Mesodermal cell (in vitro differentiated cells): ENCODE results near the gene SYNPO.

Source experiments
- H3K27ac ChIP-seq: 2 replicates; pipeline ENCODE4 v1.7.0; 2013; ENCODE audit warnings: mild to moderate bottlenecking, low read depth, low read length, moderate library complexity; ENCODE audit not compliant: severe bottlenecking
- H3K36me3 ChIP-seq: 2 replicates; pipeline ENCODE4 v1.7.1; 2013; ENCODE audit warnings: mild to moderate bottlenecking, low read length, moderate library complexity; ENCODE audit not compliant: control insufficient read depth, insufficient read depth
- H3K4me1 ChIP-seq: one replicate; pipeline ENCODE4 v1.7.1; 2013; ENCODE audit warnings: mild to moderate bottlenecking, low read length; ENCODE audit not compliant: insufficient read depth, control insufficient read depth, poor library complexity, severe bottlenecking
- H3K4me3 ChIP-seq: 2 replicates; pipeline ENCODE4 v1.7.0; 2013; ENCODE audit warnings: low read length, control low read depth, mild to moderate bottlenecking; ENCODE audit not compliant: insufficient read depth, poor library complexity, severe bottlenecking; ENCODE audit errors: extremely low read depth
- H3K9me3 ChIP-seq: 2 replicates; pipeline ENCODE4 v1.7.1; 2013; ENCODE audit warnings: mild to moderate bottlenecking, low read length, moderate library complexity; ENCODE audit not compliant: control insufficient read depth
- WGBS, 2 experiments: methylation state at CpG; one replicate each; pipeline ENCODE4 v1.1.5; 2013; ENCODE audit warnings: missing lambda C conversion rate in 2 of 2; ENCODE audit not compliant: insufficient coverage in 2 of 2; 5-methylcytosine and 5-hydroxymethylcytosine counted together

SYNPO gene

GRCh38 chr5:150642991-150643710 is 2.7 kb downstream of the SYNPO start:
- Histone ChIP-seq H3K27ac (peak overlapping the region; percentile 88), H3K36me3 (peaks cover 8% of the 10 kb centered on the region), H3K9me3 (no peaks in the 10 kb centered on the region), H3K4me3 (peak overlapping the region; percentile 2), H3K4me1 (peaks cover 69% of the 10 kb centered on the region)
- WGBS, 2 experiments: 97 to 99% methylated on average over 4 to 9 of the region's 12 CpGs

DNA sequence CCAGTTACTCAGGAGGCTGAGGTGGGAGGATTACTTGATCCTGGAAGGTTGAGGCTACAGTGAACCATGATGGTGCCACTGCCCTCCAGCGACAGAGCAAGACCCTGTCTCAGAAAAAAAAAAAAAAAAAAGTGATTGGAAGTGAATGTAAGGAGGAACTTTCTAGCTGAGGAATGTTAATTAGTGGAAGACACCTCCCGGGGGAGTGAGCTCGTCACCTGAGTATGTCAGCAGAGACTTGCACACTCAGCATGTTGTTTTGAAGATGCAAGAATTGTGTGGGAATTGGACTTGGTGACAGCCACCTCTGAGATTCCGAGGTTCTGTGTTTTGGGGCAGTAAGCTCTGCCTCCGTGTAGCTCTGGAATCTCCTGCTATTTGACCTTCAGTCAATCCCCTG is 3.6 kb downstream of the SYNPO start:
- WGBS, 2 experiments: 39 to 42% methylated on average over 3 of the region's 5 CpGs
- H3K27ac ChIP-seq: peak overlapping the region; percentile 69
- no peak overlapping the region for H3K4me3 ChIP-seq
- peaks cover 61% of the 10 kb centered on the region for H3K4me1 ChIP-seq
- no peaks in the 10 kb centered on the region for H3K9me3 ChIP-seq
- H3K36me3 ChIP-seq: peaks cover 18% of the 10 kb centered on the region

GRCh38 chr5:150644514-150644913 is 4.1 kb downstream of the SYNPO start:
- no peak overlapping the region for H3K4me3 ChIP-seq
- no peaks in the 10 kb centered on the region for H3K9me3 ChIP-seq
- peaks cover 56% of the 10 kb centered on the region for H3K4me1 ChIP-seq
- peak overlapping the region; percentile 69 for H3K27ac ChIP-seq
- WGBS, 2 experiments: 83 to 87% methylated on average over 2 of the region's 2 CpGs
- H3K36me3 ChIP-seq: peaks cover 22% of the 10 kb centered on the region

DNA sequence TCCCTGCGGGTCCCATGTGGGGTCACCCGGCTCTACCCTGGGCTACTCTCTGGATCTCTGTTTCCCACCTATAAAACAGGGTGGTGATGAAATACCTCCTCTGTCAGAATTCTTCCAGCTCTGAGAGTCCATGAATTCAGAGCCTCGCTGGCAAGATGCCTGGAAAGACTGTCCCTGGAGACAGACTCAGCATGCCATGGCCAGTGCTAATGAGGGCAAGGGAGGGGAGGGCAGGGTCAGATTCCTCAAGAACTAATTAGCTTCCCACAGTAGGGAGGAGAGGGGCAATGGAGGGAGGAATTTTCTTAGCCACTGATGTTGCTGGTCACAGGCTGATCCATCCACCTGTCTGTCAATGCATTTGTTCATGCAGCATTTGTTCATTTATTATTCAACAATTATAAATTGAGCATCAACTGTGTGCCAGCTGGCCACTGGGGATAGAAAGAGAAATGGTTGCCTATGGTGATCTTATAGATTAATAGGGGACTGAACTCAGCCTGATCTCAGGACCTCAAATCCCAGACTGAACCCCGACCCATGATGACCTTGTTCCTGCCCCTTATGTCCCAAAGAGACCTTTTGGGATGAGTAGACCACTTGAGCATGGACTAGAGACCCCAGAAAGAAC is 4.7 kb downstream of the SYNPO start:
- H3K27ac ChIP-seq: peak overlapping the region; percentile 69
- H3K9me3 ChIP-seq: no peaks in the 10 kb centered on the region
- WGBS, 2 experiments: 59 to 90% methylated on average over 3 to 4 of the region's 4 CpGs
- peaks cover 49% of the 10 kb centered on the region for H3K4me1 ChIP-seq
- peaks cover 29% of the 10 kb centered on the region for H3K36me3 ChIP-seq
- H3K4me3 ChIP-seq: no peak overlapping the region

DNA sequence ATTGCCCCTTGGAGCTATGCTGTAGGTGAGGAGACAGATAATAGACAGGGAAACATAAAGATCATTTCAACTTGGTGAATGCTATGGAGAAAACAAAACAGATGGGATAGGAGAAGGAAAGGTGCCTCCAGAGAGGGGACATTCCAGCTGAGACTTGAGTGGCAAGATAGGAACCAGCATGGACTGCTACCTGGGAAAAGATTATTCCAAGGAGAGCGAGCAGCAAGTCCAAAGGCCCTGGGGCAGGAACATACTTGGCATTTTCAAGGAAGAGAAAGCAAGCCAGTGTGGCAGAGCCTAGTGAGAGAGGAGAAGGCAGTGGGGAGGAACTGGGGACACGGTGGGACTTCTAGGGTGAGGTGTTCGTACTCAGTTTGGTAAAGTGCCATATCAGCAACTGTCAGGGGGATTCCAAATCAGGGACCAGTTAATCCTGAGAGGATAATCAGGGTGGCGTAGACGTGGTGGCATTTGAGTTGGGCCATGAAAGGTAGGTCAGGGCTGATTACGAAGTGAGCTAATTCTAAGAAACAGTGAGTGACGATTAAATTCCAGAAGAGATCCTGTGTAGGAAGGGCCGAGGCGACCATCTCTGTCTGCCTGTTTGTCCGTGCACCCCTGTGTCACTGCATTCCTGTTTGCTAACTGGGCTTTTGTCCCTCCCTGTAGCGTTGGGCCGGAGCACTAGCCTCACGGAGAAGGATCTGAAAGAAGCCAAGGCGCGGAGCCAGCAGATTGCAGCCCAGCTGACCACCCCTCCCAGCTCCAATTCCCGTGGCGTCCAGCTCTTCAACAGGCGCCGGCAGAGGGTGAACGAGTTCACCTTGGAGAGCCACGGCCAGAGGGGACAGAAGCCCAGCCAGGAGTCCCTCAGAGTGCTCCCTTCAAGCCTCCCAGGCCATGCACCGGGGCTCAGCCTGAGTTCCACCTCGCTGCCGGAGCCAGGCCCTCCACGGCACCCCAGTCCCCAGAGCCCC is 7.1 kb downstream of the SYNPO start:
- WGBS, 2 experiments: 91 to 92% methylated on average over 22 to 25 of the region's 25 CpGs
- peaks cover 36% of the 10 kb centered on the region for H3K4me1 ChIP-seq
- H3K9me3 ChIP-seq: no peaks in the 10 kb centered on the region
- no peak overlapping the region for H3K4me3 ChIP-seq
- H3K27ac ChIP-seq: no peak overlapping the region
- H3K36me3 ChIP-seq: peaks cover 49% of the 10 kb centered on the region

DNA sequence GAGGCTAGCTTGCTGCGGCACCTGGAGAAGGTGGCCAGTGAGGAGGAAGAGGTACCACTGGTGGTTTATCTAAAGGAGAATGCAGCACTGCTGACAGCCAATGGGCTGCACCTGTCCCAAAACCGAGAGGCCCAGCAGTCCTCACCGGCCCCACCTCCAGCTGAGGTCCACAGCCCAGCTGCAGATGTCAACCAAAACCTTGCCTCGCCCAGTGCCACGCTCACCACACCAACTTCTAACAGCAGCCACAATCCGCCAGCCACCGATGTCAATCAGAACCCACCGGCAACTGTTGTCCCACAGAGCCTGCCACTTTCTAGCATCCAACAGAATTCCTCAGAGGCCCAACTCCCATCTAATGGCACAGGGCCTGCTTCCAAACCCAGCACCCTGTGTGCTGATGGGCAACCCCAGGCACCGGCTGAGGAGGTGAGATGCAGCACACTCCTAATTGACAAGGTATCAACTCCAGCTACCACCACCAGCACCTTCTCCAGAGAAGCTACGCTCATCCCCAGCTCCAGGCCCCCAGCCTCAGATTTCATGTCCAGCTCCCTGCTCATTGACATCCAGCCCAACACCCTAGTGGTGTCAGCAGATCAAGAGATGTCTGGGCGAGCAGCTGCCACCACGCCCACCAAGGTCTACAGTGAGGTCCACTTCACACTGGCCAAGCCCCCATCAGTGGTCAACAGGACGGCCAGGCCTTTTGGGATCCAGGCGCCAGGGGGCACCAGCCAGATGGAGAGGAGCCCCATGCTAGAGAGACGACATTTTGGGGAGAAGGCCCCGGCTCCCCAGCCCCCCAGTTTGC is 8.0 kb downstream of the SYNPO start:
- H3K4me1 ChIP-seq: peaks cover 30% of the 10 kb centered on the region
- peaks cover 55% of the 10 kb centered on the region for H3K36me3 ChIP-seq
- no peak overlapping the region for H3K27ac ChIP-seq
- H3K9me3 ChIP-seq: no peaks in the 10 kb centered on the region
- WGBS, 2 experiments: 91 to 98% methylated on average over 13 to 16 of the region's 16 CpGs
- H3K4me3 ChIP-seq: no peak overlapping the region

DNA sequence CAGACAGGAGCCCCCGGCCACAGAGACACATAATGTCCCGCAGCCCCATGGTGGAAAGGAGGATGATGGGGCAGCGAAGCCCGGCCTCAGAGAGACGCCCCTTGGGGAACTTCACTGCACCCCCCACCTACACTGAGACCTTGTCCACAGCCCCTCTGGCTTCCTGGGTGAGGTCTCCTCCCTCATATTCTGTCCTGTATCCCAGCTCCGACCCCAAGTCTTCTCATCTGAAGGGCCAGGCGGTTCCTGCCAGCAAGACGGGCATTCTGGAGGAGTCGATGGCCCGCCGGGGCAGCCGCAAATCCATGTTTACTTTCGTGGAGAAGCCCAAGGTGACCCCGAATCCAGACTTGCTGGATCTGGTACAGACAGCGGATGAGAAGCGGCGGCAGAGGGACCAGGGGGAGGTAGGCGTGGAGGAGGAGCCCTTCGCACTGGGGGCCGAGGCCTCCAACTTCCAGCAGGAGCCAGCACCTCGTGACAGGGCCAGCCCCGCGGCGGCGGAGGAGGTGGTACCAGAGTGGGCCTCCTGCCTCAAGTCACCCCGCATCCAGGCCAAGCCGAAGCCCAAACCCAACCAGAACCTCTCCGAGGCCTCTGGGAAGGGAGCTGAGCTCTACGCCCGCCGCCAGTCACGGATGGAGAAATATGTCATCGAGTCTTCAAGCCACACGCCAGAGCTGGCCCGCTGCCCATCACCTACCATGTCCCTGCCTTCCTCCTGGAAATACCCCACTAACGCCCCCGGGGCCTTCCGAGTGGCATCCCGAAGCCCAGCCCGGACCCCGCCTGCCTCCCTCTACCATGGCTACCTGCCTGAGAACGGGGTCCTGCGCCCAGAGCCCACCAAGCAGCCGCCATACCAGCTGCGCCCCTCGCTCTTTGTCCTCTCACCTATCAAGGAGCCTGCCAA is 8.9 kb downstream of the SYNPO start:
- Histone ChIP-seq H3K36me3 (peaks cover 60% of the 10 kb centered on the region), H3K9me3 (no peaks in the 10 kb centered on the region), H3K4me3 (no peak overlapping the region), H3K4me1 (peaks cover 23% of the 10 kb centered on the region), H3K27ac (no peak overlapping the region)
- WGBS, 2 experiments: 97% methylated on average over 41 to 44 of the region's 46 CpGs

DNA sequence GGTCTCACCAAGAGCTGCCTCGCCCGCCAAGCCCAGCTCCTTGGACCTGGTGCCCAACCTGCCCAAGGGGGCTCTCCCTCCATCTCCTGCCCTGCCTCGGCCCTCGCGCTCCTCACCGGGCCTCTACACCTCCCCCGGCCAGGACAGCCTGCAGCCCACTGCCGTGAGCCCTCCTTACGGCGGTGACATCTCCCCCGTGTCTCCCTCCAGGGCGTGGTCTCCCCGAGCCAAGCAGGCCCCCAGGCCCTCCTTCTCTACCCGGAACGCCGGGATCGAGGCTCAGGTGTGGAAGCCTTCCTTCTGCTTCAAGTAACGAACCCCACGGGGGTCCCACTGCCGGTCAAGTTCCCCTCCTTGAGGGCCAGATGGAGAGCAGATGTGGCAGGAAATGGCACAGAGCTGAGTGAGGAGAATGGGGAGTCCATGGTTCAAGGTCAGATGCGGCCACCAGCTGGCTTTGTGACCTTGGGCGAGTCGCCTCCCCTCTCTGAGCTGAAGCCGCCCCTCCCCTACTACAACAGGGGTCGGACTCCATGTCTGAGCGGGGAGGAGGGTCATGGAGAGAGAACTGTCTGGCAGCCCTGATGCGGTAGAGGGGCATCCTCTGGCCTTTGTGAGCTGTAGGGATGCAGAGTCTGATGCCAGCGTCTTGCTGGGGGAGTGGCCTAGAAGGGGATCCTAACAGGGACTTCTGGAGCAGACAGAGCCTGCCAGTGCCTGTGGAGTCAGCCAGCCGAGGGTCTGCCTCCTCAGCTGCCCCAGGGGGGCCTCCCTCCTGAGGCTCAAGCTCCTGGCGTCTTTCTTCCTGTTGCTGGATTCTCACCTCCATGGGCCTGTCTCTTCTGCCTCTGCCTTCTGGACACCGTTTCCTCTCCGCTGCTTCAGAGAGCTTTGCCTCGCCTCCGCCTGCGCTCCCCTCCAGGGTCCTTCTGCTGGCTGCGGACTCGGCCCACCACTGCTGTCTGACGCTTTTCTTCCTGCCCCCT is 9.9 kb downstream of the SYNPO start:
- Histone ChIP-seq H3K9me3 (no peaks in the 10 kb centered on the region), H3K4me3 (no peak overlapping the region), H3K27ac (peak overlapping the region; percentile 23), H3K4me1 (peaks cover 14% of the 10 kb centered on the region), H3K36me3 (peaks cover 62% of the 10 kb centered on the region)
- WGBS, 2 experiments: 85% methylated on average over 18 to 30 of the region's 38 CpGs

DNA sequence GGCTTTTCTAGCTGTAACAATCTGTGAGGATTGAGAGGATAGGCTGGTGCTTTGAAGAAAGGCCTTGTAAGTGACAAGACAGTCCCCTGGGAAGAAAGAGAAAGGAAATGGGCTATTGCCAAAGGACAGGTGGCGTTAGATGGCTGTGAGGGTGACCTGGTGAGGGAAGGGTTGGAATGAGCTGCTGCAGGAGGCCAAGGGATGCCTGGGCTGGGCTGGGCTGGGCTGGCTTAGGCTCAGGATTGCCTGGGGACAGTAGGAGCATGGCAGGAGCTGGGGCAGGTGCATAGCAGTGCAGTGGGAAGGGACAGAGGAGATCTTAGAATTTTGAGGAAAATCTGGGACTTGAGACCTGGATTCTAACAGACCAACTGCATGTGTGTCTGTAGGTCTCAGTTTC is 10.9 kb downstream of the SYNPO start:
- 100% methylated on average over 1 of the region's 1 CpG for WGBS, 2 experiments

More for the DNA sequence above, 10.9 kb downstream of the SYNPO start:
- Histone ChIP-seq H3K36me3 (peaks cover 62% of the 10 kb centered on the region), H3K27ac (no peak overlapping the region), H3K4me1 (peaks cover 16% of the 10 kb centered on the region), H3K4me3 (no peak overlapping the region), H3K9me3 (no peaks in the 10 kb centered on the region)
